ENCODE data around the gene PPP1R12B. TPM values are rescaled to one million over a fixed set of nuclear protein-coding genes. Genes with fewer than 3 reads are reported as not detected.

Gene PPP1R12B
- total and polyA plus RNA-seq, 2 donors (not counting 3 experiments of a cell fraction or from before 2014, with no cell fraction given) = 8.4 to 11.5 TPM

DNA sequence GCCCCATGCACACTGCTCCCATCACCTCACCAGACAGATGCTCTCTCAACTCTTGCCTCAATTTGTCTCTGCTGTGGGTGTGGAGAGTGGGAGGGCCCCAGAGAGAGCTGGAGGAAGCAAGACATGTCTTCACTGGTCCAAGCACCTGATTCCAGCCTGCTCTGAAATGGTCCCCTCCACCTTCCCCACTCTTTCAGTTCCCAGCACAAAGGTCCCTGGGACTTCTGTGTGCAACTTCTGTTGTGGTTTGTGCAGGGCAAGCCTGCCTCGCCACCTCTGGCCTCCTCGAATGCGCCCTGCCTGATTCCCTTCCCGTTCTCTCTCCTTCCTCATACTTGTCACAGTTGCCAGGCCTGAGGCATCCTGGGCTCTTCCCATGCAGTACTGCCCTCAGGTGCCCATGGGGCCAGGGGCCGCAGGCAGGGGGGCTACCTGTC lies 242.5 kb downstream of the PPP1R12B start:
- H3K4me3 ChIP-seq (replicated peaks in 1 of 3; ENCODE audit: insufficient read depth in 1 of 3, low read depth in 1 of 3, low read length in 3 of 3) = no peak overlapping the region
- DNase-seq (ENCODE audit: low read depth, low spot score) (no peak), FAIRE-seq (no peak)
- H2AFZ ChIP-seq (ENCODE audit: low read depth, low read length) = no peak overlapping the region
- intact Hi-C loops (cut with micrococcal nuclease) (no loop called here), dilution Hi-C loops (cut with MboI; ENCODE audit: extremely low pct_ligation_motif_present, low sequenced_read_pairs) (no loop called here)
- H3K27ac ChIP-seq (ENCODE audit: insufficient read depth, low read depth, low read length) = no peak overlapping the region
- H3K9me1 ChIP-seq (replicated peaks; ENCODE audit: control insufficient read depth, extremely low read depth, insufficient read depth, low read length) = no peaks in the 10 kb centered on the region
- no peaks in the 10 kb centered on the region for H3K79me2 ChIP-seq (ENCODE audit: control insufficient read depth, insufficient read depth, low read length)
- ChIA-PET POLR2A (no interaction called here), CTCF (interaction anchor here (2.1 kb wide), 1 partner anchor 9 kb away, joined by 6 read pairs; no protein-coding TSS in a partner anchor)
- H3K4me2 ChIP-seq (ENCODE audit: insufficient read depth, low read length) = no peak overlapping the region
- no peak for TF ChIP-seq JUN (IDR thresholded peaks at IDR 0.05; ENCODE audit: borderline replicate concordance, insufficient read depth, insufficient read length, low read depth)
- TF ChIP-seq, protein P1, sequence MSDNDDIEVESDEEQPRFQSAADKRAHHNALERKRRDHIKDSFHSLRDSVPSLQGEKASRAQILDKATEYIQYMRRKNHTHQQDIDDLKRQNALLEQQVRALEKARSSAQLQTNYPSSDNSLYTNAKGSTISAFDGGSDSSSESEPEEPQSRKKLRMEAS (IDR thresholded peaks at IDR 0.05; ENCODE audit: insufficient read depth, insufficient read length) = no peak
- TF ChIP-seq POLR2A (IDR thresholded peaks at IDR 0.05; ENCODE audit: low read depth, low read length) = no peak
- TF ChIP-seq GATA2 (IDR thresholded peaks at IDR 0.05; ENCODE audit: insufficient read depth, insufficient read length, low read depth, low read length) = no peak
- TF ChIP-seq, protein P2, sequence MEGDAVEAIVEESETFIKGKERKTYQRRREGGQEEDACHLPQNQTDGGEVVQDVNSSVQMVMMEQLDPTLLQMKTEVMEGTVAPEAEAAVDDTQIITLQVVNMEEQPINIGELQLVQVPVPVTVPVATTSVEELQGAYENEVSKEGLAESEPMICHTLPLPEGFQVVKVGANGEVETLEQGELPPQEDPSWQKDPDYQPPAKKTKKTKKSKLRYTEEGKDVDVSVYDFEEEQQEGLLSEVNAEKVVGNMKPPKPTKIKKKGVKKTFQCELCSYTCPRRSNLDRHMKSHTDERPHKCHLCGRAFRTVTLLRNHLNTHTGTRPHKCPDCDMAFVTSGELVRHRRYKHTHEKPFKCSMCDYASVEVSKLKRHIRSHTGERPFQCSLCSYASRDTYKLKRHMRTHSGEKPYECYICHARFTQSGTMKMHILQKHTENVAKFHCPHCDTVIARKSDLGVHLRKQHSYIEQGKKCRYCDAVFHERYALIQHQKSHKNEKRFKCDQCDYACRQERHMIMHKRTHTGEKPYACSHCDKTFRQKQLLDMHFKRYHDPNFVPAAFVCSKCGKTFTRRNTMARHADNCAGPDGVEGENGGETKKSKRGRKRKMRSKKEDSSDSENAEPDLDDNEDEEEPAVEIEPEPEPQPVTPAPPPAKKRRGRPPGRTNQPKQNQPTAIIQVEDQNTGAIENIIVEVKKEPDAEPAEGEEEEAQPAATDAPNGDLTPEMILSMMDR (IDR thresholded peaks at IDR 0.05; ENCODE audit: extremely low read depth in 1 of 2, insufficient read depth in 1 of 2, low read depth in 1 of 2, low read length in 2 of 2) = no peak
- no peak for TF ChIP-seq POLR2AphosphoS5 (IDR thresholded peaks at IDR 0.05; ENCODE audit: insufficient read depth, low read depth, low read length)
- no peak for TF ChIP-seq EZH2 (IDR thresholded peaks at IDR 0.05; ENCODE audit: borderline replicate concordance, low read depth, low read length, severe bottlenecking)
- TF ChIP-seq MYC (IDR thresholded peaks at IDR 0.05; ENCODE audit: low read depth, low read length) = no peak
- TF ChIP-seq FOS (IDR thresholded peaks at IDR 0.05; ENCODE audit: borderline replicate concordance, insufficient read depth, low read length) = no peak
- H3K27me3 ChIP-seq (ENCODE audit: control insufficient read depth in 2 of 2, insufficient read depth in 2 of 2, low read length in 2 of 2) = no peaks in the 10 kb centered on the region
- H3K4me1 ChIP-seq (ENCODE audit: control insufficient read depth, extremely low read depth, insufficient read depth, low read length) = peaks cover 48% of the 10 kb centered on the region
- no peaks in the 10 kb centered on the region for H4K20me1 ChIP-seq (replicated peaks; ENCODE audit: control insufficient read depth, extremely low read depth, insufficient read depth, low read length)
- H3K36me3 ChIP-seq (ENCODE audit: control insufficient read depth in 2 of 2, extremely low read depth in 1 of 2, insufficient read depth in 2 of 2, low read length in 2 of 2) = no peaks in the 10 kb centered on the region
- BruUV-seq (replicated peaks) = no TSS peak
- no peaks in the 10 kb centered on the region for H3K9me3 ChIP-seq (replicated peaks; ENCODE audit: control insufficient read depth, insufficient read depth, low read length)
- no peak overlapping the region for H3K9ac ChIP-seq (replicated peaks; ENCODE audit: extremely low read depth, insufficient read depth, low read length)
